ENCODE measurements around the gene FAIM2. TPM values are rescaled to one million over a fixed set of nuclear protein-coding genes. Genes with fewer than 3 reads are reported as not detected.
A peak's percentile ranks its signal among the peaks of the same experiment; 100 is the strongest.

Gene FAIM2
- total and polyA plus RNA-seq, 7 experiments from 2014 or later: 0.22 to 0.85 TPM; not detected in 5

DNA sequence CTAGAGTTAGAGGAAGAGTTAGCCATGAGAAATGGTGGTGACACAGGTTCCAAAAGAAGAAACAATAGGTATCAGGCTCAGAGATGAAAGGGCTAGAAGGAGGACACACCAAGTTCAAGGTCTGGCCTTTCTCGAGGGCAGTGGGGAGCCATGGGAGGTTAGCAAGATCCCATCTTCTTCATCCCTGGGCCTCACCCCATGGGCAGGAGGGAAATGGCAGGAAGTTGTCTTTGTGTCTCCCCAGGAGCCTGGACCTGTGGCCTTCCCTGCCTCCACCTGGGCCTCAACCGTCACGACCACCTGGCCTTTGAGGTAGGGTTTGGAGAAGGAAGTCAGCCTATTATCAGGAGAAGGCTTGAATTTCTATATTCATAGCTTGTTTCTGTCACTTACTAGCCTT is 41.0 kb upstream of the FAIM2 start:
- H3K36me3 ChIP-seq (ENCODE audit: control insufficient read depth in 2 of 3, insufficient read depth in 3 of 3, low read length in 3 of 3): no peaks in the 10 kb centered on the region
- ATAC-seq (no peak), DNase-seq (no peak)
- no peak overlapping the region for H3K4me3 ChIP-seq (ENCODE audit: low read length)
- peaks cover 0 to 1% (median 0%) of the 10 kb centered on the region in 5 donors for H3K36me3 Mint-ChIP-seq
- intact Hi-C loops (cut with micrococcal nuclease): loop anchor here in 1 of 2 donors (2.0 kb wide), 1 partner anchor 78 kb away; no protein-coding TSS in a partner anchor
- no peaks in the 10 kb centered on the region for H3K27me3 ChIP-seq (ENCODE audit: control insufficient read depth in 2 of 2, insufficient read depth in 2 of 2, low read length in 2 of 2)
- no peak overlapping the region for H3K27ac ChIP-seq (ENCODE audit: low read depth, low read length)
- peak overlapping the region in 3 of 10 donors; percentile 88 to 93 (median 92) for H3K4me3 Mint-ChIP-seq
- peaks cover 6 to 27% (median 15%) of the 10 kb centered on the region in 7 donors for H3K4me1 Mint-ChIP-seq
- no peaks in the 10 kb centered on the region for H3K9me3 Mint-ChIP-seq
- H3K27me3 Mint-ChIP-seq: peaks cover 0 to 10% (median 4%) of the 10 kb centered on the region in 5 donors
- H3K9me3 ChIP-seq (ENCODE audit: control insufficient read depth in 2 of 3, low read length in 3 of 3): no peaks in the 10 kb centered on the region
- ChIA-PET POLR2A (interaction anchor here (0.6 kb wide), 2 partner anchors 13 to 1604 kb away, joined by 3 read pairs; no protein-coding TSS in a partner anchor), CTCF (interaction anchor here (0.8 to 2.1 kb wide), 4 partner anchors 15 to 178 kb away, joined by 3 to 21 read pairs (median 5); no protein-coding TSS in a partner anchor)
- peak overlapping the region in 3 of 9 donors; percentile 1 to 72 (median 60) for H3K27ac Mint-ChIP-seq
- no peaks in the 10 kb centered on the region for H3K4me1 ChIP-seq (ENCODE audit: control insufficient read depth in 2 of 2, insufficient read depth in 2 of 2, low read length in 2 of 2)

DNA sequence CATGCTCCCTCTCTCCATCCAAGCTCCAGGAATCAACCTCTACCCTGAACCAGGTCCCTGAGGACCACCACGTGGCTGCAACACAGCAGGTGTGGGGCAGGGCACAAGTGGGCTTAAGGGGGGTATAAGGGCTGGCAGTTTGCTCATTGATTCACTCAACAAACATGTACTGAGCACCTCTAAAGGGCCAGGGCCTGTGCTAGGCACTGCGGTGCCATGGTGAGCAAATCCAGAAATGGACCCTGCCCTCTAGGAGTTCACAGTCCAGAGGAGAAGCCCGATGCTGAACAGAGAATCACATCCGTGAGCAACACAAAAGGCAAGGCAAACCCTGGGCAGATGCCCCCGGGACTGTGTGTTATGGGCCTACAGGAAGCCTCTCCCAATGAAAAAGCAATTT is 40.3 kb upstream of the FAIM2 start:
- POLR2A ChIA-PET: no interaction called here
- H3K4me3 Mint-ChIP-seq: no peak overlapping the region
- no peaks in the 10 kb centered on the region for H3K36me3 ChIP-seq (ENCODE audit: control insufficient read depth in 2 of 3, insufficient read depth in 3 of 3, low read length in 3 of 3)
- peaks cover 0 to 10% (median 4%) of the 10 kb centered on the region in 5 donors for H3K27me3 Mint-ChIP-seq
- no peaks in the 10 kb centered on the region for H3K4me1 ChIP-seq (ENCODE audit: control insufficient read depth in 2 of 2, insufficient read depth in 2 of 2, low read length in 2 of 2)
- H3K27ac Mint-ChIP-seq: no peak overlapping the region
- H3K27me3 ChIP-seq (ENCODE audit: control insufficient read depth in 2 of 2, insufficient read depth in 2 of 2, low read length in 2 of 2): no peaks in the 10 kb centered on the region
- no peak overlapping the region for H3K4me3 ChIP-seq (ENCODE audit: low read length)
- intact Hi-C loops (cut with micrococcal nuclease): loop anchor here in 1 of 2 donors (2.0 kb wide), 1 partner anchor 77 kb away; no protein-coding TSS in a partner anchor
- DNase-seq (no peak), ATAC-seq (no peak)
- H3K4me1 Mint-ChIP-seq: peaks cover 6 to 27% (median 15%) of the 10 kb centered on the region in 7 donors
- no peaks in the 10 kb centered on the region for H3K9me3 ChIP-seq (ENCODE audit: control insufficient read depth in 2 of 3, low read length in 3 of 3)
- peaks cover 0 to 1% (median 0%) of the 10 kb centered on the region in 5 donors for H3K36me3 Mint-ChIP-seq
- CTCF ChIA-PET: no interaction called here
- H3K27ac ChIP-seq (ENCODE audit: low read depth, low read length): no peak overlapping the region
- H3K9me3 Mint-ChIP-seq: no peaks in the 10 kb centered on the region

DNA sequence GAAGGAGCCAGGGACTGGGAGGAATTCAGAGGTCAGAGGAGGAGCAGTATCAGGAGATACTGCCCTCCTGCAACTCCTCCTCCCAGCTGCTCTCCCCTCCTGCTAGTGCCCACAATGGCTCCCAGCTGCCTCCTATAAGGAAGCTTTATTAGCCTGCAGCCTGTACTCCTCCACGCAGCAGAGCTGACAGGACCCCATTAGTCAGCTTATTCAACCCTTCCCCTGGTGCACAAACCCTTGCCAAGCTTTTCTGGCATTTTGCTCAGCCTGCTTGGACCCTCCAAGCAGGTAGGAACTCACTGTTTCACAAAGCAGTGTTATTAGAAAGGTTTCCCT is 39.9 kb upstream of the FAIM2 start:
- Histone ChIP-seq H3K27me3 (ENCODE audit: control insufficient read depth in 2 of 2, insufficient read depth in 2 of 2, low read length in 2 of 2) (no peaks in the 10 kb centered on the region), H3K36me3 (ENCODE audit: control insufficient read depth in 2 of 3, insufficient read depth in 3 of 3, low read length in 3 of 3) (no peaks in the 10 kb centered on the region), H3K9me3 (ENCODE audit: control insufficient read depth in 2 of 3, low read length in 3 of 3) (no peaks in the 10 kb centered on the region), H3K4me1 (ENCODE audit: control insufficient read depth in 2 of 2, insufficient read depth in 2 of 2, low read length in 2 of 2) (no peaks in the 10 kb centered on the region), H3K27ac (ENCODE audit: low read depth, low read length) (no peak overlapping the region), H3K4me3 (ENCODE audit: low read length) (no peak overlapping the region)
- CTCF ChIA-PET: no interaction called here
- DNase-seq: no peak
- POLR2A ChIA-PET: no interaction called here
- H3K4me3 Mint-ChIP-seq: no peak overlapping the region
- intact Hi-C loops (cut with micrococcal nuclease): no loop called here
- ATAC-seq: no peak
- no peak overlapping the region for H3K27ac Mint-ChIP-seq
- H3K4me1 Mint-ChIP-seq: peaks cover 6 to 27% (median 15%) of the 10 kb centered on the region in 7 donors
- H3K36me3 Mint-ChIP-seq: peaks cover 0 to 1% (median 0%) of the 10 kb centered on the region in 5 donors
- no peaks in the 10 kb centered on the region for H3K9me3 Mint-ChIP-seq
- peaks cover 0 to 10% (median 0%) of the 10 kb centered on the region in 5 donors for H3K27me3 Mint-ChIP-seq

DNA sequence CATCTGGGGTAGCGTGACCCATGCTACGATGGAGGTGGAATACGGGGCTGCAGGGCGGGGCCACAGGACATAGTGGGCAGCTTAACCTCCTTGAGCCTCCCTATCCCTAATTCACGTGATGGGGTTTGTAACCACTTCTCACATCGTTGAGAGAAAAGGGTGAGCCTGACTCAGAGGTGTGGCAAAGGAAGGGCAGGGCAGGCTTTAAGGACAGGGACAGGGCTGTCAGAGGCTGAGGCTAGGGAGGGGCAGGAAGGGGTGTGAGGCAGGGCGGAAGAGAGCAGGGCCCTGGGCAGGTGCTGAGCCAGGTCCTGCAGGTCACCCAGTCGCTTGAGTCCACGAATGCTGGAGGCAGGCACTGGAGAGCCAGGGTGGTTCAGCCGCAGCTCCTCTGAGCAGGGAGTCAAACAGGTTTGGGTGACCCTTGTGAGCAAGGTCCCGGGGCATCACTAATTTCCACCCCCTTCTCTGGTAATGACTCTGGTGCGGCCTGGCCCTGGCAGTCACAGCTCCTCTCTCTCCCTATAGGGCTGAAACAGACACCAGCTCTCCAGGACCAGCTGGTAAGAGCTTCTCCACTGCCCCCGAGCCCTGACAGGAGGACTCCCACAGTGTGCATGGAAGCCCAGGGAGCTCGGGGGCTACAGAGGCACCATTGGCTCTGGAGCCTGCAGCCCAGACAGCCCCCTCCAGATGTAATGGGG is 39.4 kb upstream of the FAIM2 start:
- no peaks in the 10 kb centered on the region for H3K9me3 Mint-ChIP-seq
- H3K4me1 ChIP-seq (ENCODE audit: control insufficient read depth in 2 of 2, insufficient read depth in 2 of 2, low read length in 2 of 2): no peaks in the 10 kb centered on the region

DNA sequence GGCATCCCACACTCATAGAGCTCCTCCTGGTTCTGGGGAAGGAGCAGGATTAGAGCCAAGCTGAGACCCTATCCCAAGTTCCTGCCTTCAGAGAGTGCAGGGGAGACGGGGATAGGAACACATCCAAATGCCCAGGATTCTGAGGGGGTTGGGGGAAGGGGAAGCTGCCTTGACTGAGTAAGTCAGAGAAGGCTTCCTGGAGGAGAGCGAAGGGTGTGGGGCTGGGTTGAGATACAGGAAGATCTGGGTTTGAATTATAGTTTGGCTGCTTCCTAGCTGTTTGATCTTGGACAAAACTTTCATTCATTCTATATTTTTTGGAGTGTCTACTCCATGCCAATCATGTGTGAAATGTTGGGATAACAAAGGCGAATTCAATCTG is 38.8 kb upstream of the FAIM2 start:
- peaks cover 6 to 27% (median 15%) of the 10 kb centered on the region in 7 donors for H3K4me1 Mint-ChIP-seq
- no peak overlapping the region for H3K4me3 Mint-ChIP-seq
- no peak for ATAC-seq
- Histone ChIP-seq H3K4me3 (ENCODE audit: low read length) (no peak overlapping the region), H3K9me3 (ENCODE audit: control insufficient read depth in 2 of 3, low read length in 3 of 3) (no peaks in the 10 kb centered on the region), H3K4me1 (ENCODE audit: control insufficient read depth in 2 of 2, insufficient read depth in 2 of 2, low read length in 2 of 2) (no peaks in the 10 kb centered on the region), H3K27ac (ENCODE audit: low read depth, low read length) (no peak overlapping the region), H3K36me3 (ENCODE audit: control insufficient read depth in 2 of 3, insufficient read depth in 3 of 3, low read length in 3 of 3) (no peaks in the 10 kb centered on the region), H3K27me3 (ENCODE audit: control insufficient read depth in 2 of 2, insufficient read depth in 2 of 2, low read length in 2 of 2) (no peaks in the 10 kb centered on the region)
- intact Hi-C loops (cut with micrococcal nuclease): no loop called here
- ChIA-PET CTCF (interaction anchor here (0.5 to 0.7 kb wide), 2 partner anchors 32 to 112 kb away, joined by 3 to 4 read pairs; no protein-coding TSS in a partner anchor), POLR2A (no interaction called here)
- peaks cover 0 to 7% (median 0%) of the 10 kb centered on the region in 5 donors for H3K27me3 Mint-ChIP-seq
- H3K36me3 Mint-ChIP-seq: peaks cover 0 to 1% (median 0%) of the 10 kb centered on the region in 5 donors
- H3K27ac Mint-ChIP-seq: no peak overlapping the region
- no peak for DNase-seq
- no peaks in the 10 kb centered on the region for H3K9me3 Mint-ChIP-seq

More for the DNA sequence above, 39.4 kb upstream of the FAIM2 start:
- Histone ChIP-seq H3K27me3 (ENCODE audit: control insufficient read depth in 2 of 2, insufficient read depth in 2 of 2, low read length in 2 of 2) (no peaks in the 10 kb centered on the region), H3K4me3 (ENCODE audit: low read length) (no peak overlapping the region), H3K36me3 (ENCODE audit: control insufficient read depth in 2 of 3, insufficient read depth in 3 of 3, low read length in 3 of 3) (no peaks in the 10 kb centered on the region), H3K9me3 (ENCODE audit: control insufficient read depth in 2 of 3, low read length in 3 of 3) (no peaks in the 10 kb centered on the region), H3K27ac (ENCODE audit: low read depth, low read length) (no peak overlapping the region)
- Mint-ChIP-seq H3K4me1 (peaks cover 6 to 27% (median 15%) of the 10 kb centered on the region in 7 donors), H3K27me3 (peaks cover 0 to 10% (median 0%) of the 10 kb centered on the region in 5 donors), H3K4me3 (no peak overlapping the region), H3K36me3 (peaks cover 0 to 1% (median 0%) of the 10 kb centered on the region in 5 donors), H3K27ac (no peak overlapping the region)
- intact Hi-C loops (cut with micrococcal nuclease): no loop called here
- ChIA-PET POLR2A (no interaction called here), CTCF (interaction anchor here (0.5 kb wide), 1 partner anchor 32 kb away, joined by 3 read pairs; no protein-coding TSS in a partner anchor)
- ATAC-seq (no peak), DNase-seq (no peak)

DNA sequence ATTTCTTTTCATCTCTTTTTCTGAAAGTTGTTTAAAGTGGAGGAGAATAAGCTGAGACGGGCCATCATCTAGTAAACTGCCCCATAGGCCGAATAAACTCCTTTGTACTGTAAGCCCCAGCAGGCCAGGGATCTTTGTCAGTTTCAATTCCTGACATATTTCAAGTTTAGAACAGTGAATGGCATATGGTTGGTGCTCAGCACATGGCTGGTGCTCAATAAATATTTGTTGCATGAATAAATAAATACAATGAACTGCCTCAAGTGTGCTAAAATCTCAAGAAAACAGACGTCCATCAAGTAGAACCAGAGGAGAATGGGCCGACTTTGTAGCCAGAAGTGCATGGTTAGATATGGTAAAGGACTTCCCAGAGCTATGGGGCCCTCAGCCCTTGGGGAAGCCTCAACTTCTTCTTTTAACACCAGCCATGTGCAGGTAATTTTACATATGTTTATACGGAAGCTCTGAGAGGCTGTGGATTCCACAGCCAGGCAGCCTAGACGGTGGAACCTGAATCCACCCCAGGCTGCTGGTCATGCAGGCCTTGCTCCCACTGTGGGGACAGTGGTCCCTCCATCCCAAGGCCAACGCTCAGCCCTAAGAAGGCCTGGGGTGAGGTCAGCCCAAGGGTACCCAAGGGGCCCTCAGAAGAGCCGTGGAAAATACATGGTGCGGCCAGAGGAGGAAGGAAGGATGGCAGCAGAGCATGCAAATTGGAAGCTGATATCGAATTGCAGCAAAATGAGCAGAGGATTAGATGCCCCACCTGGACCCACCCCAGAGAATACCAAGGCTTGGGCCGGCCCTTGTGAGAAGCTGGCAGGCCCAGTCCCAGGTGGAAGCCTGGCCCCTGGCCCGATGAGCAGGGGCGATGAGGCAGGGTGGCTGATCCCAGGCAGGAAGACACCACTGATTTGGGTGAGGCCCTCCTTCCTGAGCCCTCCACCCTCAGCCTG is 38.1 kb upstream of the FAIM2 start:
- no peak overlapping the region for H3K27ac ChIP-seq (ENCODE audit: low read depth, low read length)
- intact Hi-C loops (cut with micrococcal nuclease): no loop called here
- H3K9me3 ChIP-seq (ENCODE audit: control insufficient read depth in 2 of 3, low read length in 3 of 3): no peaks in the 10 kb centered on the region
- H3K4me1 ChIP-seq (ENCODE audit: control insufficient read depth in 2 of 2, insufficient read depth in 2 of 2, low read length in 2 of 2): no peaks in the 10 kb centered on the region
- ATAC-seq: no peak
- Mint-ChIP-seq H3K27ac (no peak overlapping the region), H3K27me3 (peaks cover 0 to 7% (median 0%) of the 10 kb centered on the region in 5 donors), H3K9me3 (no peaks in the 10 kb centered on the region), H3K4me1 (peaks cover 6 to 27% (median 15%) of the 10 kb centered on the region in 7 donors), H3K36me3 (peaks cover 0 to 1% (median 0%) of the 10 kb centered on the region in 5 donors), H3K4me3 (no peak overlapping the region)
- POLR2A ChIA-PET: no interaction called here
- DNase-seq: no peak
- no peaks in the 10 kb centered on the region for H3K27me3 ChIP-seq (ENCODE audit: control insufficient read depth in 2 of 2, insufficient read depth in 2 of 2, low read length in 2 of 2)
- CTCF ChIA-PET: interaction anchor here (0.5 to 0.7 kb wide), 2 partner anchors 33 to 113 kb away, joined by 3 to 4 read pairs; no protein-coding TSS in a partner anchor
- H3K36me3 ChIP-seq (ENCODE audit: control insufficient read depth in 2 of 3, insufficient read depth in 3 of 3, low read length in 3 of 3): no peaks in the 10 kb centered on the region
- no peak overlapping the region for H3K4me3 ChIP-seq (ENCODE audit: low read length)
